Duodenal mucosa (tissue), 2 donors: Measurements from ENCODE around the gene SIPA1L3.

Experiments used
- H3K27ac ChIP-seq: one replicate; pipeline ENCODE4 v1.7.0; 2013; ENCODE audit warnings: low read depth, low read length
- H3K27me3 ChIP-seq, 2 donors: one replicate each; pipeline ENCODE4 v1.7.0; 2013; ENCODE audit warnings: low read length in 2 of 2, control low read depth in 1 of 2; ENCODE audit not compliant: insufficient read depth in 2 of 2, control insufficient read depth in 1 of 2
- H3K36me3 ChIP-seq, 2 donors: one replicate each; pipeline ENCODE4 v1.7.0; 2013; ENCODE audit warnings: low read length in 2 of 2, control low read depth in 1 of 2; ENCODE audit not compliant: insufficient read depth in 2 of 2, control insufficient read depth in 1 of 2
- H3K4me1 ChIP-seq, 2 donors: one replicate each; pipeline ENCODE4 v1.7.0; 2013; ENCODE audit warnings: low read length in 2 of 2, control low read depth in 1 of 2; ENCODE audit not compliant: insufficient read depth in 2 of 2, control insufficient read depth in 1 of 2
- H3K4me3 ChIP-seq, 2 donors: one replicate each; pipeline ENCODE4 v1.7.0; 2013; ENCODE audit warnings: low read length in 2 of 2, low read depth in 1 of 2
- H3K9ac ChIP-seq, 2 donors: one replicate each; pipeline ENCODE4 v1.7.0; 2013; ENCODE audit warnings: low read length in 2 of 2, low read depth in 1 of 2
- H3K9me3 ChIP-seq, 2 donors: one replicate each; pipeline ENCODE4 v1.7.0; 2013; ENCODE audit warnings: low read length in 2 of 2, control low read depth in 1 of 2; ENCODE audit not compliant: control insufficient read depth in 1 of 2

The SIPA1L3 gene

GRCh38 chr19:38135150-38135998 is 228.4 kb downstream of the SIPA1L3 start:
- Histone ChIP-seq H3K4me3 (no peak overlapping the region), H3K36me3 (peaks cover 10 to 47% of the 10 kb centered on the region in 2 donors), H3K27me3 (no peaks in the 10 kb centered on the region), H3K4me1 (no peaks in the 10 kb centered on the region), H3K27ac (no peak overlapping the region), H3K9ac (no peak overlapping the region), H3K9me3 (no peaks in the 10 kb centered on the region)

- Histone ChIP-seq H3K4me3 (no peak overlapping the region), H3K9me3 (no peaks in the 10 kb centered on the region), H3K9ac (no peak overlapping the region), H3K36me3 (peaks cover 4 to 39% of the 10 kb centered on the region in 2 donors), H3K4me1 (no peaks in the 10 kb centered on the region), H3K27ac (no peak overlapping the region), H3K27me3 (no peaks in the 10 kb centered on the region)
Measured at GRCh38 chr19:38139122-38139521, 232.1 kb downstream of the SIPA1L3 start.

GRCh38 chr19:38141108-38141507 is 234.1 kb downstream of the SIPA1L3 start:
- Histone ChIP-seq H3K9me3 (no peaks in the 10 kb centered on the region), H3K4me3 (no peak overlapping the region), H3K9ac (no peak overlapping the region), H3K4me1 (no peaks in the 10 kb centered on the region), H3K36me3 (peaks cover 12 to 44% of the 10 kb centered on the region in 2 donors), H3K27me3 (no peaks in the 10 kb centered on the region), H3K27ac (no peak overlapping the region)

- no peak overlapping the region for H3K27ac ChIP-seq
- peaks cover 9 to 45% of the 10 kb centered on the region in 2 donors for H3K36me3 ChIP-seq
- no peak overlapping the region for H3K4me3 ChIP-seq
- H3K9me3 ChIP-seq: no peaks in the 10 kb centered on the region
- no peak overlapping the region for H3K9ac ChIP-seq
- H3K4me1 ChIP-seq: no peaks in the 10 kb centered on the region
- no peaks in the 10 kb centered on the region for H3K27me3 ChIP-seq
Measured at GRCh38 chr19:38142176-38143035, 235.4 kb downstream of the SIPA1L3 start.

- no peak overlapping the region for H3K27ac ChIP-seq
- H3K36me3 ChIP-seq: peaks cover 9 to 54% of the 10 kb centered on the region in 2 donors
- no peaks in the 10 kb centered on the region for H3K27me3 ChIP-seq
- H3K4me1 ChIP-seq: no peaks in the 10 kb centered on the region
- no peak overlapping the region for H3K4me3 ChIP-seq
- H3K9me3 ChIP-seq: no peaks in the 10 kb centered on the region
- H3K9ac ChIP-seq: no peak overlapping the region
Measured at GRCh38 chr19:38143847-38144246, 236.8 kb downstream of the SIPA1L3 start.

- Histone ChIP-seq H3K9ac (no peak overlapping the region), H3K27me3 (no peaks in the 10 kb centered on the region), H3K4me1 (no peaks in the 10 kb centered on the region), H3K27ac (no peak overlapping the region), H3K4me3 (no peak overlapping the region), H3K9me3 (no peaks in the 10 kb centered on the region), H3K36me3 (peaks cover 12 to 51% of the 10 kb centered on the region in 2 donors)
Measured at GRCh38 chr19:38144667-38145066, 237.7 kb downstream of the SIPA1L3 start.

- no peak overlapping the region for H3K9ac ChIP-seq
- H3K36me3 ChIP-seq: peaks cover 17 to 50% of the 10 kb centered on the region in 2 donors
- no peak overlapping the region for H3K4me3 ChIP-seq
- no peaks in the 10 kb centered on the region for H3K9me3 ChIP-seq
- H3K4me1 ChIP-seq: no peaks in the 10 kb centered on the region
- H3K27ac ChIP-seq: no peak overlapping the region
- H3K27me3 ChIP-seq: no peaks in the 10 kb centered on the region
Measured at GRCh38 chr19:38145623-38146022, 238.6 kb downstream of the SIPA1L3 start.

- no peak overlapping the region for H3K27ac ChIP-seq
- peaks cover 32 to 63% of the 10 kb centered on the region in 2 donors for H3K36me3 ChIP-seq
- H3K4me1 ChIP-seq: no peaks in the 10 kb centered on the region
- no peak overlapping the region for H3K4me3 ChIP-seq
- H3K9me3 ChIP-seq: no peaks in the 10 kb centered on the region
- H3K27me3 ChIP-seq: no peaks in the 10 kb centered on the region
- no peak overlapping the region for H3K9ac ChIP-seq
Measured at GRCh38 chr19:38148337-38148736, 241.3 kb downstream of the SIPA1L3 start.

GRCh38 chr19:38149661-38150061 is 242.7 kb downstream of the SIPA1L3 start:
- no peaks in the 10 kb centered on the region for H3K27me3 ChIP-seq
- H3K9me3 ChIP-seq: no peaks in the 10 kb centered on the region
- no peaks in the 10 kb centered on the region for H3K4me1 ChIP-seq
- peaks cover 26 to 60% of the 10 kb centered on the region in 2 donors for H3K36me3 ChIP-seq
- no peak overlapping the region for H3K27ac ChIP-seq
- H3K4me3 ChIP-seq: no peak overlapping the region
- no peak overlapping the region for H3K9ac ChIP-seq

GRCh38 chr19:38151242-38151641 is 244.2 kb downstream of the SIPA1L3 start:
- Histone ChIP-seq H3K27ac (no peak overlapping the region), H3K9me3 (no peaks in the 10 kb centered on the region), H3K4me3 (no peak overlapping the region), H3K27me3 (no peaks in the 10 kb centered on the region), H3K9ac (no peak overlapping the region), H3K36me3 (peaks cover 28 to 60% of the 10 kb centered on the region in 2 donors), H3K4me1 (no peaks in the 10 kb centered on the region)
